Right atrium auricular region (tissue), 2 donors: ENCODE results near the gene SETBP1. TPM values are rescaled to one million over a fixed set of nuclear protein-coding genes. Genes with fewer than 3 reads are reported as not detected.

Source experiments
- DNase-seq: peaks from one replicate; pipeline ENCODE4 v3.0.0-alpha.2; 2019; ENCODE audit warnings: low spot score
- H3K27ac ChIP-seq, 2 donors: fragments of 200-600 bp; sonication (generic); 1 replicate in 1 of 2; 2 replicates in 1 of 2; pipeline ENCODE4 v1.5.1; 2016 to 2019
- H3K27me3 ChIP-seq, 2 donors: fragments of 200-600 bp; sonication (generic); one replicate each; pipeline versions ENCODE4 v1.5.1 to v1.6.0; 2017 to 2019
- H3K36me3 ChIP-seq: fragments of 200-600 bp; sonication (generic); one replicate; pipeline ENCODE4 v1.5.1; 2016
- H3K4me1 ChIP-seq, 2 donors: fragments of 200-600 bp; sonication (generic); one replicate each; pipeline versions ENCODE4 v1.5.1 to v1.6.0; 2017 to 2019
- H3K4me3 ChIP-seq, 2 donors: fragments of 200-600 bp; sonication (generic); 1 replicate in 1 of 2; 2 replicates in 1 of 2; pipeline ENCODE4 v1.5.1; 2017 to 2019; ENCODE audit warnings: mild to moderate bottlenecking in 1 of 2, moderate library complexity in 1 of 2
- H3K9me3 ChIP-seq, 2 donors: fragments of 200-600 bp; sonication (generic); one replicate each; pipeline ENCODE4 v1.5.1; 2019
- CTCF ChIP-seq, 2 donors: fragments of 200-600 bp; sonication (generic); IDR thresholded peaks; one replicate each; pipeline ENCODE4 v1.5.1; 2019; ENCODE audit warnings: antibody characterized with exemption in 2 of 2
- total RNA-seq, 2 donors: library from RNA; depleted of rRNA; stranded (reverse); fragments of >200 nt; gene quantifications; one replicate each; pipeline ENCODE4 v1.1.0, GENCODE V29; 2016

SETBP1 gene
- total RNA-seq, 2 donors from 2014 or later: 7.8 to 13.4 TPM

DNA sequence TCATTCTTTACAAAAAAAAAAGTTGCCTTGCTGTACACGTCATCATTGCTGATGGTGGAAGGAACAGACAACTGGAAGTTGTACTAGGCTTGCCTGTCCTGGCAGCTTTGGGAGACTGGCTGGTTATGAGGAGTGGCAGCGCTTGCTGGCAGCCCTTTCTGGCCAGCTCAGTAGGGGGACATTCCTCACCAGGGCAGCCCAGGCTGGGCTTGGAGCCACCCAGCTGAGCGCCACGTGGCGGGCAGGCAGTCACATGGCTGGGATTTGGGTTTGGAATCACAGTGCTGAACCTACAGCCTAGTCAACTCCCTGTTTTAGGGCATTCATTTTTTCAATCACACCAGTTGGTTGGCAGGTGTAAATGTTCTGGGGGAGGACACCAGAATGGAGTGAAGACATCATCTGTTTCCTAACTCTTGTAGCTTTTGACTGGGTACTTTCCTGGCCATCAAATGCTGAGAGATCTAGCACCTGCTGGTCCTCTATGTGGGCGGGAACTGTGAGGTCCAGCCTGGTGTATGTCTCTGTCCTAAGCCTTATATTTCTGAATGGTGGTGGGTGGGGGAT is 139.3 kb downstream of the SETBP1 start:
- H3K4me3 ChIP-seq: no peak overlapping the region
- H3K4me1 ChIP-seq: peaks cover 0 to 12% of the 10 kb centered on the region in 2 donors
- no peaks in the 10 kb centered on the region for H3K9me3 ChIP-seq
- no peak for TF ChIP-seq CTCF (IDR thresholded peaks at IDR 0.05)
- no peak for DNase-seq
- no peaks in the 10 kb centered on the region for H3K27me3 ChIP-seq
- H3K27ac ChIP-seq: no peak overlapping the region
- no peaks in the 10 kb centered on the region for H3K36me3 ChIP-seq

DNA sequence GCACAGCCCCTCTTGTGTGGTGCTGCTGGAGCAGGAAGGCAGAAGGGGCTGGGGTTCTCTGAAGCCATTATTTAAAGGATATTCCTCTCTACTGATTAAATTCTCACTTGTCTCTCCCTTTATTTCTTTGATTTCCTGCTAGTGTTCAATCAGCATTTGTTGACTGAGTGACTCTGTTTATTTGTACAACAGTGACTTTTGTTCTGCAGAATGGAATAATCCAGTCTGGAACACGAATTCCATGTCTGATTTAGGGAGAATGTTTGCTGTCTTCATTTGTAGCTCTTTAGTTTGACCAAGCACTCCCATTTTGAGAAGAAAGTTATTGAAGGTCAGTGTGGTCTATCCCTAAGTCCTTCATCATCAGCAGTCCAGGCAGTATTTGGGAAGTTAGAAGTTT is 141.2 kb downstream of the SETBP1 start:
- Histone ChIP-seq H3K4me3 (no peak overlapping the region), H3K27me3 (no peaks in the 10 kb centered on the region), H3K27ac (no peak overlapping the region), H3K9me3 (no peaks in the 10 kb centered on the region), H3K4me1 (peaks cover 0 to 21% of the 10 kb centered on the region in 2 donors), H3K36me3 (no peaks in the 10 kb centered on the region)
- DNase-seq: no peak
- no peak for TF ChIP-seq CTCF (IDR thresholded peaks at IDR 0.05)

GRCh38 chr18:44823286-44823685 is 142.6 kb downstream of the SETBP1 start:
- Histone ChIP-seq H3K9me3 (no peaks in the 10 kb centered on the region), H3K27ac (no peak overlapping the region), H3K4me1 (peaks cover 0 to 26% of the 10 kb centered on the region in 2 donors), H3K4me3 (no peak overlapping the region), H3K36me3 (no peaks in the 10 kb centered on the region), H3K27me3 (no peaks in the 10 kb centered on the region)
- no peak for DNase-seq
- TF ChIP-seq CTCF (IDR thresholded peaks at IDR 0.05): no peak

DNA sequence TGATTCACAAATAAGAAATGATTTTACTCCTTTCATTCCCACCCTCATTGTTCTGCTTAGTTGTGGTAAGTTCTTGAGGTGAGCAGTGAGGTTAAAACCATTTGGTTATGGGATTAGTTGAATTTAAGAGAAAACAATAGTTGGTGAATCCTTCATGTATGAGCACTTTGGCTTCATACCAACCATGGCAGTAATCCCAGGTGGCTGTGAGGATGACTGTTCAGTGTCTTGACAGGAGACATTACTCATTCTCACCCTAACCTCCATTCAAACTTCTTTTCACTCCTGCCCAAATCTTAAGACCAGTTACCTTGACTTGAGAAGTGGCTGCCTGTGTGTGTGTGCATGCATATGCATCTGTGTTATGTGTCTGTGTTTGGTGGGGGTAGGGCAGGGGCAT is 143.1 kb downstream of the SETBP1 start:
- H3K36me3 ChIP-seq: no peaks in the 10 kb centered on the region
- no peak overlapping the region for H3K27ac ChIP-seq
- H3K4me1 ChIP-seq: peaks cover 0 to 26% of the 10 kb centered on the region in 2 donors
- no peaks in the 10 kb centered on the region for H3K27me3 ChIP-seq
- no peaks in the 10 kb centered on the region for H3K9me3 ChIP-seq
- DNase-seq: no peak
- TF ChIP-seq CTCF (IDR thresholded peaks at IDR 0.05): no peak
- H3K4me3 ChIP-seq: no peak overlapping the region

GRCh38 chr18:44824884-44825283 is 144.2 kb downstream of the SETBP1 start:
- Histone ChIP-seq H3K9me3 (no peaks in the 10 kb centered on the region), H3K4me3 (no peak overlapping the region), H3K36me3 (no peaks in the 10 kb centered on the region), H3K27ac (no peak overlapping the region), H3K4me1 (peaks cover 0 to 26% of the 10 kb centered on the region in 2 donors), H3K27me3 (no peaks in the 10 kb centered on the region)
- DNase-seq: no peak
- no peak for TF ChIP-seq CTCF (IDR thresholded peaks at IDR 0.05)
